ENCODE data around the gene CSRNP2.
"Not testable (repeated sequence)": the region's sequence is repeated elsewhere in the genome, so short reads cannot be mapped to it uniquely, and the experiment has no call there.

Gene CSRNP2

GRCh38 chr12:51025836-51026638 lies 57.4 kb downstream of the CSRNP2 start, which contains the start of gene SLC11A2:
Gene SLC11A2 (minus strand): TSS chr12:51026384. CDS start chr12:51010728, 15,656 bp downstream.
- peak; percentile 59 for DNase-seq

GRCh38 chr12:51025338-51025835 lies 58.0 kb downstream of the CSRNP2 start:
- no peak for DNase-seq

GRCh38 chr12:51023625-51024382 lies 59.6 kb downstream of the CSRNP2 start:
- no peak for DNase-seq

GRCh38 chr12:51021694-51022093 lies 61.7 kb downstream of the CSRNP2 start:
- no peak for DNase-seq

GRCh38 chr12:51020448-51021182 lies 62.8 kb downstream of the CSRNP2 start:
- DNase-seq = no peak

DNA sequence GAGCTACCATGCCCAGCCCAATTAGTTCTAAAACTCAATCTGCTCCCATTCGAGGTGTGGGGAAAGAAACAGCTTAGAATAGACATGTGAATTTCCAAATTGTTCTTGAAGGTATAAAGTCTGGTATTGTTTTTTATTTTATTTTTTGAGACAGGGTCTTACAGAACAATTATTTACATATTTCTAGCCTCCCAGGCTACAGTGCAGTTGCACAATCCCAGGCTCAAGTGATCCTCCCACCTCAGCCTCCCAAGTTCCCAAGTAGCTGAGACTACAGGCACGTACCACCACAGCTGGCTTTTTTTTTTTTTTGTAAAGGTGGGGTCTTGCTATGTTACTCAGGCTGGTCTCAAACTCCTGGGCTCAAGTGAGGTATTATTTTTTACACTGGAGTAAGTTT lies 63.5 kb downstream of the CSRNP2 start:
- no peak for DNase-seq

DNA sequence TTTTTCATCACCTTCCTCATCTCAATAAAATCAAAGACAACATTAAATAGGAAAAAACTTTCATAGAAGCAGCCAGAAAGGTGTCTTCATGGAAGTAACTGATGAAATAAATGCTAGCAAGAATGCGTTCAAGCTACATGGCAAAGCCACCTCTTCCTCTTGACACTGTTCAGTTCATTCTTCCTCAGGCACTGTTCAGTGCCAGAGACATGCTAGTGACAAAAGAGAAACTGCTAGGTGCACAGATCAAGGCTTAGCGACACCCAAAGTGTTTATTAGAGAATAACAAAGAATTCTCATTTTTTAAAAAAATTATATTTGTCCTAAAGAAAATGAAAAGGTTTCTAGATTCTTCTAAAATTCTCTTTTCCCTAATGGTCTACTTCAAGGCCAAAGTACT lies 64.4 kb downstream of the CSRNP2 start:
- DNase-seq = no peak

DNA sequence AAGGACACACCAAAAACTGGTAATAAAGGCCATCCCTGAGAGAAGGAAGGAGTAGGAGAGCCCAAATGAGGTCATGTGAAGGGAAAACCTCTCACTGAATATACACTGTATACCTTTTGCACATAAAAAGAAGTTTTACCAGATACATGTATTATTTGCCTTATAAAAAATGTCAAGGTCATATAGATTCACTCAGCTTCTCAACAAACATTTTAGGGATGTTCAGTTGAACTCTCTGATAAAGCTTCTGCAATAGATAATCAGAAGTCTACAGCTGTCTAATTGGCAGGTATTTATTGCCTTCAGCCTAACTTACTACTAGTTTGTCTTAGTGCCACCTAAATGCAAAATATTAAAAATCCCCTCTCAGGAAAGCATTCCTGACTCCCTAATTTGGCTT lies 65.9 kb downstream of the CSRNP2 start:
- DNase-seq = no peak

DNA sequence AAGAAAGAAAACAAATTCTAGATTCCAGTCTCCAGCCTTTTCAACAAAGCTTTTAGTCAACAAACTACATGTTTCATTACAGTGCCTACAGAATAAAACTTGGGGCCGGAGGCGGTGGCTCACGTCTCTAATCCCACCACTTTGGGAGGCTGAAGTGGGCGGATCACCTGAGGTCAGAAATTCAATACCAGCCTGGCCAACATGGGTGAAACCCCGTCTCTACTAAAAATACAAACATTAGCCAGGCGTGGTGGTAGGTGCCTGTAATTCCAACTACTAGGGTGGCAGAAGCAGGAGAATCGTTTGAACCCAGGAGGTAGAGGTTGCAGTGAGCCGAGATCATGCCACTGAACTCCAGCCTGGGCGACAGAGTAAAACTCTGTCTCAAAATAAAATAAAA lies 68.9 kb downstream of the CSRNP2 start:
- not testable (repeated sequence) for DNase-seq

- DNase-seq = no peak
Observed at GRCh38 chr12:51013441-51013840, 70.0 kb downstream of the CSRNP2 start.

- no peak for DNase-seq
Observed at GRCh38 chr12:51012570-51013236, 70.7 kb downstream of the CSRNP2 start.

- no peak for DNase-seq
Observed at GRCh38 chr12:51011955-51012354, 71.4 kb downstream of the CSRNP2 start.

Measured in DMS79 treated with DMSO at 0.1 percent for 48 hours (cell line).